ENCODE measurements around the gene GTPBP4.

Gene GTPBP4

DNA sequence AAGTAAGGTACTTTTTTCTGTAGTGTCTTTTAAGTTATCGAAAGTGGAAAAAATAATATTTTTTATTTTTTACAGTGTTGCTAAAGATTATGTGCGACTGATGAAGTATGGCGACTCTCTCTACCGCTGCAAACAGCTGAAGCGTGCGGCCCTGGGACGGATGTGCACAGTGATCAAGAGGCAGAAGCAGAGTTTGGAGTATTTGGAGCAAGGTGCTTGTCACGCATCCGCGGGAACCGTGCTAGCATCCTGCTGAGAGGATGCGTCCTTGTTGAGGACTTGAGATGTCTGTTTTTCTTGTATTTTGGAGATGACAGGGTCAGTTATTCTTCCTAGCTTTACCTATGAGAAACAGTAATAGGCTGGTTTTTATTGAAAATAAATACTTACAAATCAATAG lies 7.8 kb downstream of the GTPBP4 start:
- Histone ChIP-seq H3K79me2 (peaks cover 2% of the 10 kb centered on the region), H3K36me3 (ENCODE audit: control insufficient read depth, insufficient read depth, low read length) (no peaks in the 10 kb centered on the region), H3K4me3 (ENCODE audit: low read depth, low read length) (no peak overlapping the region), H3K27ac (no peak overlapping the region), H3K4me2 (ENCODE audit: low read length) (no peak overlapping the region), H2AFZ (no peak overlapping the region), H3K9ac (no peak overlapping the region), H3K9me3 (ENCODE audit: control insufficient read depth, low read length) (no peaks in the 10 kb centered on the region), H3K27me3 (ENCODE audit: control insufficient read depth, insufficient read depth, low read length) (no peaks in the 10 kb centered on the region), H3K4me1 (no peaks in the 10 kb centered on the region)
- TF ChIP-seq, protein P1, sequence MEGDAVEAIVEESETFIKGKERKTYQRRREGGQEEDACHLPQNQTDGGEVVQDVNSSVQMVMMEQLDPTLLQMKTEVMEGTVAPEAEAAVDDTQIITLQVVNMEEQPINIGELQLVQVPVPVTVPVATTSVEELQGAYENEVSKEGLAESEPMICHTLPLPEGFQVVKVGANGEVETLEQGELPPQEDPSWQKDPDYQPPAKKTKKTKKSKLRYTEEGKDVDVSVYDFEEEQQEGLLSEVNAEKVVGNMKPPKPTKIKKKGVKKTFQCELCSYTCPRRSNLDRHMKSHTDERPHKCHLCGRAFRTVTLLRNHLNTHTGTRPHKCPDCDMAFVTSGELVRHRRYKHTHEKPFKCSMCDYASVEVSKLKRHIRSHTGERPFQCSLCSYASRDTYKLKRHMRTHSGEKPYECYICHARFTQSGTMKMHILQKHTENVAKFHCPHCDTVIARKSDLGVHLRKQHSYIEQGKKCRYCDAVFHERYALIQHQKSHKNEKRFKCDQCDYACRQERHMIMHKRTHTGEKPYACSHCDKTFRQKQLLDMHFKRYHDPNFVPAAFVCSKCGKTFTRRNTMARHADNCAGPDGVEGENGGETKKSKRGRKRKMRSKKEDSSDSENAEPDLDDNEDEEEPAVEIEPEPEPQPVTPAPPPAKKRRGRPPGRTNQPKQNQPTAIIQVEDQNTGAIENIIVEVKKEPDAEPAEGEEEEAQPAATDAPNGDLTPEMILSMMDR (IDR thresholded peaks at IDR 0.05) = no peak

DNA sequence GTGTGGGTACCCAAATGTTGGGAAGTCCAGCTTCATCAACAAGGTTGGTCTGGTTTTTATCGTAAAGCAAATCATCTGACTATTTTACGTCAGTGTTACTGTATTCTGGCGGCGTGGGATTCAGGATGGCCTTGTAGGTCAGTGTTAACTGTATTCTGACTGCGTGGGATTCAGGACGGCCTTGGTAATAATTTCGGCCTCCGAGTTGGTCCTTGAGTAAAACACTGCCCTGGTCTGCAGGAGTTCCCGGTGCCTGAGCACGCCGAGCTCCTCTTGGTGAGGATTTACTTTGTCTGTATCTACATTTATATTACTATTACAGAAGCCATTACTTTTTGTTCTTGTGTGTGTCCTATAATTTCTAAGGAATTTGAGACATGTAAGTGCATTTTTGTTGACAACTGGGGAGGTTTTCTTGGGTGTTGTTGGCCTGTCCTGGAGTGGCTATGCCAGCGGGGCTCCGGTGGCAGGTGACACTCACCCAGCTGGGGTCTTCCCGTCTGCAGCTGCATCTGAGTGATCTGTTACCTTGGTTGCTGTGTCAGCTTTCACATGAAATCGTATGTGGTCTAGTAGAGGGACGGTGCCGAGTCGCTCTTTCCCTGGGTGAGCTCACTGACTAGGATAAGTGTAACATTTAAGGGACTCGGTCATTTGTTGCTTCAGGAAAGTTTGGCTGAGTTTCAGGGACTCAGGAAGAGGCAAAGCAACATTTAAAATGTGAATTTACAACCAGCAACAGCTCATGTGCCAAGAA lies 9.2 kb downstream of the GTPBP4 start:
- H3K4me1 ChIP-seq = no peaks in the 10 kb centered on the region

DNA sequence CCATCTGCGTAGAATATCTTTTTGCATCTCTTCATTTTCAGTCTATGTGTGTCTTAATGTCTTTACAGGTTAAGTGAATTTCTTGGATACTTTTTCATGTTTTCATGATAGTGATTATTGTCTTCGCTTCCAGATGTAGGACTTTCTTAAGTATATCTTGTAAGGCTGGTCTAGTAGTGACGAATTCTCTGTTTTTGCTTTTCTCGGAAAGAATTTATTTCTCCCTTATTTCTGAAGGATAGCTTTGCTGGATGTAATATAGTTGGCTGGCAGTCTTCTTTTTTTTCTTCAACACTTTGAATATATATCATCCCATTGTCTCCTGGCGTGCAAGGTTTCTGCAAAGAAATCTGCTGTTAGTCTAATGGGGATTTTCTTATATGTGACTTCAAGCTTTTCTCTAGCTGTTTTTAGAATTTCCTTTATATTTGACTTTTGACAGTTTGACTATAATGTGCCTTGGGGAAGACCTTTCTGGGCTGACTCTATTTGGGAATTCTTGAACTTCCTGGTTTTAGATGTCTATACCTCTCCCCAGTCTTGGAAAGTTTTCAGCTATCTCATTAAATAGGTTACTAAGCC lies 14.3 kb downstream of the GTPBP4 start:
- Histone ChIP-seq H3K27ac (no peak overlapping the region), H3K36me3 (ENCODE audit: control insufficient read depth, insufficient read depth, low read length) (peaks cover 4% of the 10 kb centered on the region), H3K27me3 (ENCODE audit: control insufficient read depth, insufficient read depth, low read length) (no peaks in the 10 kb centered on the region), H2AFZ (no peak overlapping the region), H3K4me3 (ENCODE audit: low read depth, low read length) (no peak overlapping the region), H3K9me3 (ENCODE audit: control insufficient read depth, low read length) (no peaks in the 10 kb centered on the region), H3K4me1 (no peaks in the 10 kb centered on the region), H3K79me2 (peaks cover 21% of the 10 kb centered on the region), H3K4me2 (ENCODE audit: low read length) (no peak overlapping the region), H3K9ac (no peak overlapping the region)
- TF ChIP-seq, protein P1 (IDR thresholded peaks at IDR 0.05) = no peak

More for the DNA sequence above, 9.2 kb downstream of the GTPBP4 start:
- H3K4me2 ChIP-seq (ENCODE audit: low read length) = no peak overlapping the region
- peaks cover 3% of the 10 kb centered on the region for H3K79me2 ChIP-seq
- no peaks in the 10 kb centered on the region for H3K9me3 ChIP-seq (ENCODE audit: control insufficient read depth, low read length)
- no peaks in the 10 kb centered on the region for H3K27me3 ChIP-seq (ENCODE audit: control insufficient read depth, insufficient read depth, low read length)
- H3K36me3 ChIP-seq (ENCODE audit: control insufficient read depth, insufficient read depth, low read length) = no peaks in the 10 kb centered on the region
- TF ChIP-seq, protein P1 (IDR thresholded peaks at IDR 0.05) = no peak
- no peak overlapping the region for H2AFZ ChIP-seq
- H3K9ac ChIP-seq = no peak overlapping the region
- no peak overlapping the region for H3K4me3 ChIP-seq (ENCODE audit: low read depth, low read length)
- H3K27ac ChIP-seq = no peak overlapping the region

DNA sequence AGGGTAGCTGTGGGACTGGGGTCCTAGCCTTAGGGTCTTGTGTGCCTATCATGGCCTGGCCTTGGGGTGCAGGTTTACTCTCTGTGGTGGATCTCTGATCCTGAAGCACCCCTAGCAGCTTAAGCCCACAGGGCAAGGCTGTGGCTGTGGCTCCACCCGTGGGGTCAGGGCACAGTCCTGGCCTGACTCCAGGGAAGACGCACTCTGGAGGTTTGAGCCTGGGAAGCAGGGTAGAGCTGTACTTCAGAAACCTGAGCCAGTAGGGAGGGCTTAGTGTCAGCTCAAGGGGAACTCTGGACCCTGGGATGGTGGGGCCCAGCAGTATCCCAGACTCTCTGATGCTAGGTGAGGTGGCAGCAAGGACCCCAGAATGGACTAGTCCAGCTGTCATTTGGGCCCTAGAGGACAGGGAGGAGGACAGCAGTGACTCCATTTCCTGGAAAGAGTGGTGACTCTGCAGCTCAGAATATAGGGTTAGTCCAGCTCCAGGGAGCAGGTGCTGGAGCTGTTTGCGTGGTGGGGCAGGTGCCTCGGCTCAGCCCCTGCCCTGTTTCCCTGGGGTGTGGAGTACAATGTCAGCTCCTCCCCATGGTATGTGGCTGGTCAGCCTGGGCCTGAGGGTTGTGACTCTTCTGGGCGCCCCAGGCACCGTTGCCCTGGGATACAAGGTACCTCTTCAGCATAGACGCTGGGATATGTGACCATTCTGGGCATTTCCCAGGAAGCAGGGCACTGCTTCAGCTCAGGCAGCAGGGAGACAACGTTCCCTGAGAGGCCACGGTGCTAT lies 15.8 kb downstream of the GTPBP4 start:
- TF ChIP-seq, protein P1 (IDR thresholded peaks at IDR 0.05) = no peak
- H3K9me3 ChIP-seq (ENCODE audit: control insufficient read depth, low read length) = no peaks in the 10 kb centered on the region
- peaks cover 21% of the 10 kb centered on the region for H3K79me2 ChIP-seq
- no peak overlapping the region for H3K4me3 ChIP-seq (ENCODE audit: low read depth, low read length)
- H3K27ac ChIP-seq = no peak overlapping the region
- no peak overlapping the region for H3K4me2 ChIP-seq (ENCODE audit: low read length)
- peaks cover 4% of the 10 kb centered on the region for H3K36me3 ChIP-seq (ENCODE audit: control insufficient read depth, insufficient read depth, low read length)
- H3K4me1 ChIP-seq = no peaks in the 10 kb centered on the region
- H3K9ac ChIP-seq = no peak overlapping the region
- H2AFZ ChIP-seq = no peak overlapping the region
- H3K27me3 ChIP-seq (ENCODE audit: control insufficient read depth, insufficient read depth, low read length) = no peaks in the 10 kb centered on the region

All from parathyroid adenoma (tissue), 2 donors.